DMS79 (cell line): ENCODE results near the gene C5orf34.
"Not testable (repeated sequence)": the region's sequence is repeated elsewhere in the genome, so short reads cannot be mapped to it uniquely, and the experiment has no call there.

ENCODE experiments used
- DNase-seq: peaks from one replicate; lab custom pipeline; 2025; lab: John Stamatoyannopoulos, UW

Gene C5orf34, protein sequence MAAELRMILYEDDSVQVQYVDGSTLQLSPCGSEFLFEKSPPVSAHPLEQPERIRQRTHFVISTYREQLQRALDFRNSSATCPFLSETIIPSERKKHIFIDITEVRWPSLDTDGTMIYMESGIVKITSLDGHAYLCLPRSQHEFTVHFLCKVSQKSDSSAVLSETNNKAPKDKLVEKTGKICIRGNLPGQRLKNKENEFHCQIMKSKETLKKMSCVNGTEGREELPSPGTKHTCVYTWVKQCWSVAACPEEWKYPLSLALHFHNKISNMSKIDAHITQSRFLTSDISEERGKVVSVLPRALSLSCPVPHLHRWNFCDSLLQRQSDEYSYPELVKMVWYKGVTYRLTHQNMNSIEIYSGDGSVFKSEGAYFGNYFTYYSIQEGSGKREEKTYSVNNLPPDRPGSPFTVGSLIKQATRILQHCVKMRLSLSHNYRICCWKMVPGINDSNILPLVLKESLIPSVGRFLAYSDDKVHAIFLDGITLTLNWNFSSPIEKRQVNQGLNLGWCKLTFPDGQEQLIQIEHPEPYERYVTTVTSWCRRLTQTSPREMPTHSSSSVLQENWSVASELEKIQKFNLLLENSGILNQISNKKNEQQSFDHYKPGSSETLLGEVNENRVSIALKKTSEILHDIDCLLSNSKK

DNA sequence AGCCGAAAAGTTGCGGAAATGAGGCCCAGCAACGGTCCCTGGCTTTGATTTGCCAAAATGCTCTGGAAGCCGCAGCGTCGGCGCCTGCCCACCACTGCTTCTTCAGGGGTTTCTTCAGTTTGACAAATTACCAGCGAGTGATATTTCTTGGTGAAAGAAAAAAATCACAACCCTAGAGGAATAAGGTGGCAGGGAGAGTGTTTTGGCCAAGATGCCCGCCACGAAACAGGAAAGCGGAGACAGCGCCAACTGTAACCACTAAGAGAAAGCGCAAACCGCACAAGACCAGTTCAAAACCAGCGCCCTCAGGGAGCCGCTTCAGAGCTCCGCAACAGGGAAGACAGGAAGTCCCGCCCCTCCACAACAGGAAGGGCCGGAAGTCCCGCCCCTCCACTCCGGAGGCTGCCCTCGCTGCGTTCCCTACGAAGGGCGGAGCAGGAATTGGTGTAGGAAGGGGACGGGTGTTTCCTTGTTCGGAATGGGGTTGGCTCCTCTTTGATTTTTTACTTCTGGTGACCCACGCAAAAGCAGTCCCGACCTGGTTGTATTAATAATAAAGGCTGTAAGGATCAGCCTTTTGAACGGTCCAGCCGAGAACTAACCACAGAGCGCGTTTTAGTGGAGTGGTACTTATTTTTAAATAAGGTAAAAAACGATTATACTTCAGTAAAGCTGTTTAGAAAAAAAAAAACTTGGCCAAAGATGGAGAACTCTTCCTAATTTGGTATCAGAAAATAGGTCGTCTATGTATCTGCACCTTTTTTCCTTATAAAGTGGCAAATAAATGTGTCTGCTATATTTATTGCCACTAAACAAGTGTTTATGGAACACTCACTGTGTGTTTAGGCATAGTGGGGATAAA, at the start of gene C5orf34:
Gene C5orf34 (minus strand): TSS at position 333 of the 862 bp plus-strand sequence. CDS start 5,809 bp downstream, outside the sequence.
- peak; percentile 92 for DNase-seq

DNA sequence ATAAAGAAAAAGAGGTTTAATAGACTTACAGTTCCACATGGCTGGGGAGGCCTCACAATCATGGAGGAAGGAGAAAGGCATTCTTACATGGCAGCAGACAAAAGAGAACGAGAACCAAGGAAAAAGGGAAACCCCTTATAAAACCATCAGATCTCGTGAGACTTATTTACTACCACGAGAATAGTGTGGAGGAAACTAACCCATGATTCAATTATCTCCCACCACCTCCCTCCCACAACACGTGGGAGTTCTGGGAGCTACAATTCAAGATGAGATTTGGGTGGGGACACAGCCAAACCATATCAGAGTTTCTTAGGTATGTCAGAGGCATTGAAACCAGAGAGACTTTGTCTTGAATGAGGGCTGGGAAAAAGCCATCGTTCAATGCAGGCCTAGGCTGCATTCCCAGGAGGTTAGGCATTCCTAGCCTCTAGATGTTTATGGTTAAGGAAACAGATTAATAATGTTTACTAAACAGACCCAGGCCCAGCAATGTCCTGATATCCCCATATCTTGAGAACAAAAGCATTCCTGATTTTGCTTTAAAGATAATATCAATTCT, 49.4 kb upstream of the C5orf34 start:
- no peak for DNase-seq

DNA sequence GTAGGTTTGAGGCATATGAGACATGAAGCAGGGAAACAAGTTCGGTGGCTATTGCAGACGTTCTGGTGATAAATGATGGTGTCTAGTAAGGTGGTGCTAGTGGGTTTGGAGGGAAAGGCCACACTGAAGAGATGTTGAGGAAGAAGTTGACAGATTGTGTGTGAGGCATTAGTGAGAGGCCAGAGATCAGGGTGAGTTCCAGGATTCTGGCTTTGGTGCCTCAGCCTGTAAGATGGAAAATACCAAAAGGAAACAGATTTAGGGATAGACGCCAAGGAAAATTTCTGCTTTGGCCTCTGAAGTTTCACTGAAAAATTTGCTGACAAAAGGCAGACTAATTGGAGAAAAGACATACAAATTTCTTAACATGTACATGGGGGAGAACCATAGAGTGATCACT, 48.4 kb upstream of the C5orf34 start:
- no peak for DNase-seq

DNA sequence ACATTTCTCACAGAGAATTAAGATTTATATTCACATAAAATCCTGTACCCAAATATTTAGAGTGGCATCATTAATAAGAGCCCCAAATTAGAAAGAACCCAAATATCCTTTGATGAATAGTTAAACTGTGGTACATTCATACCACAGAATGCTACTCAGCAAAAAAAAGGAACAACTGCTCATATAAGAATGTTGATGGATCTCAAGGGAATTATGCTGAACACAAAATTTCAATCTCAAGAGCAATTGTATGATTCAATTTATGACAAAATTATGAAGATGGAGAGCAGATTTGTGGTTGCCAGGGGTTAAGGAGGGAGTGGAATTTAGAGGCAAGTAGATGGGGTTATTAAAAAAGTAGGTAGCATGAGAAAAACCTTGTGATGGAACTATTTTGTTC, 46.4 kb upstream of the C5orf34 start:
- DNase-seq: no peak

DNA sequence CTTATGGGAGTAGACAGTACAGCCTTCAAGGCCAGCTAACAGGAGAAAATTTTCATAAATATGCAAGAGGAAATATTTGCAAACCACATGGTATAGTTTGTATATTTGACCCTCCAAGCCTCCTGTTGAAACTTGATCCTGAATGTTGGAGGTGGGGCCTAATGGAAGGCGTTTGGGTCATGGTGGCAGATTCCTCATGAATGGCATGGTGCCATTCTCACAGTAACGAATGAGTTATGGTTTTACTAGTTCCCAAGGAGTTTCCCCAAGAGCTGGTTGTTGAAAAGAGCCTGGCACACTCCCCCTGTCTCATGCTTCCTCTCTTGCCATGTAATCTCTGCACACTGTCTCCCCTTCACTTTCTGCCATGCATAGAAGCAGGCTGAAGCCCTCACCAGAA, 45.2 kb upstream of the C5orf34 start:
- DNase-seq: no peak

DNA sequence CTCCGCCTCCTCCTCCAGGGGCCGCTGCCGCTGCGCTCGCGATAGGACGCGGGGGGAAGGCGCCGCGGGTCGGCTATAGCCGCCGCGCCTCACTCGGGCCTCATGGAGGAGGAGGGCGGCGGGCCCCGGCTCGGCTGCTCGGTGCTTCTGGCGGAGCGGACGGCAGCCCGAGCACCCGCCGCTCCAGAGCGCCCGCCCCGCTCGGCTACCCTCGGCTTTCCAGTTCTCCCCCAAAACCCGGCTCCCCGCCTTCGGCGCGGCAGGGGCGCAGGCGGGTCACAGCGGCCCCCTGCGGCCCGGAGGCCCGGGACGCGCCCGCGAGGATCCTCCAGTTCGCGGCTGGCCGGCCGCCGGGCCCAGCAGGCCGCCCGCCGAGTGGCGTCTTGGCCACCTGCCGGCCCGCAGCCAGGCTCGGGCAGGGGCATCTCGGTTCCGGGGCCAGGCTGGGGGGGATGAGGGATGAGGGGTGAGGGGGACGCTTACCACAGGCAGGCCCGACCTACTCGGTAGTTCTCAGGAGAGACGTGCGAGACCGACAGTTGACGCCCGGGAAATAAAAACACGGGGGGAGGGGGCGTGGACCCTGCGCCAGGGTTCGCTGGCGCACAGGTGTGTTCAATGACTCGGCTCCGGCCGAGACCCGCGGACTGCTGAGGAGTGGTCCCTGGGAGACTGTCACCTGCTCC, 42.1 kb upstream of the C5orf34 start, which contains the start of gene PAIP1:
Gene PAIP1 (minus strand): TSS at position 221 of the 686 bp plus-strand sequence. CDS start 231 bp downstream, outside the sequence.
- peak; percentile 32 for DNase-seq

DNA sequence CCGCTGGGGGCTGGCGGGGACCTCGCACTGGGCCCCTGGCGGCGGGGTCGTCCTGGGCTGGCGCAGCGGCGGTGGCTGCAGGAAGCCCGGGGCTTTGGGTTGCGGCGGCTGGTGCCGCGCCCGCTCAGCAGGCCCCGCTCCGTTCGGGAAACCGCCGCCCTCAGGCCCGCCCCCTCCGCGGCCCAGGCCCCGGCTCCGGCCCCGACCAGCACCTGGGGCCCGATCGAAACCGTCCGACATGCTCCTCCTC, 41.6 kb upstream of the C5orf34 start:
- DNase-seq: not testable (repeated sequence)

DNA sequence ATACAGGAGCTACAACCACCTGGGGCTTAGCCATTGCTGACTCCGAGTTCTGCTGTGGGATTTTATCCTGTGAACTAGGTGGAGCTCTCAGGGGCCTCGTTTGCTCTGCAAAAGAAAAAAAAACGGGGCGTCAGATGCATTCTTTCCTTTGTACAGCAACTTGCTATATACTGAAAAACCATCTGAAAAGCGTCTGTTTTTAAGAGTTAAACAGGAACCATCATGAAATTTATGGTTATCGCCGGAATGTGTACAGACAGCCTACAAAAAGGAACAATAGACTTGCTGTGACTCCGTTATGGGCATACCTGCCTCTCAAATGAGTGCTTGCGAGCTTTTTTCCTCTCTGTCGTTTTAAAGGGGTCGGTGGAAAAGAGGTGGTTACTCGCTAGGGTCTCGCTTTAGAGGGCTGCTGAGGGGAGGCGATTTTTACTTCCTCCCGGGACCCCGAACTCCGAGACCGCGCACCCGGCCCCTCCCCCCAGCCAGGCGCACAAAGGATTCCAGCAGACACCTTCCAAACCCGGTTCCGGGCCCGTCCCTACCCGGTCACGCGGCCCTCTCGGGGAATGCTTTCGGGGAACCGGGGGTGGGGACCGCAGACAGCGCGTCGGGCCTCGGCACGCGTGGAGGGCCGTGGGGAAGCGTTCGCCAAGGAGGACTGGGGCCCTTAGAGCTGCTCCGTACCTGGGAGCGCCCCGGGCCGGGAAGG, 41.1 kb upstream of the C5orf34 start:
- no peak for DNase-seq

DNA sequence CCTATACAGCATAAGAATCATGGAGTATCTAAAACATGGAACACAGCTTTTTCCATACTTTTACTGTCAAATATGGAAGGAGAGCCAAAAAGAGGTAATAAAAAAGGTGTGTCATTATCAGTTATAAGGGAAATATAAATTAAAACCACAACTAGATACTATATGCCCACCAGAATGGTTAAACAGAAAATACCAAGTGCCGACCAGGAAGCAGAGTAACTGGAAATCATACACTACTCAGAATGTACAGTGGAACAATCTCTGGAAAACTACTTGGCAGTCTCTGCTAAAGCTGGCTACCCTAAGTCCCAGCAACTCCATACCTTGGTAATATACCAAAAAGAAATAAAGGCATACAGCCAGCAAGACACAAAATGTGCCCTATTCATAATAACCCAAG, 39.5 kb upstream of the C5orf34 start:
- DNase-seq: no peak

DNA sequence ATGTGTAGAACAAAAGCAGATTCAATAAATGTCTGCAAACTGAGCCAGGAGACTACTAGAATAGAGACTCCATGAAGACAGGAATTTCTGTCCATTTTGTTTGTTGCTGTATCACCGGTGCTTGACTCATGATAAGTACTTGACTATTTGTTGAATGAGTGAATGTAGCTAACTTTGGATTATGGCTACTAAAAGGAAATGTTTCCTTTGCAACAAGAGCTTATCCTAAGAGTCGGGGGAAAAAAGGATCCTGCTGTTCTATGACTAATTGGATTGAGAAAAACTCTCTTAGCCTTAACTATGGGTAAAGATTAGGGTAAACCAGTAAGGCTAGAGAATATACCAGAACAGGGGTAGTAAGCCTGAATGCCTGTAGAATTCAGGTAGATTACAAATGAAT, 38.4 kb upstream of the C5orf34 start:
- no peak for DNase-seq

DNA sequence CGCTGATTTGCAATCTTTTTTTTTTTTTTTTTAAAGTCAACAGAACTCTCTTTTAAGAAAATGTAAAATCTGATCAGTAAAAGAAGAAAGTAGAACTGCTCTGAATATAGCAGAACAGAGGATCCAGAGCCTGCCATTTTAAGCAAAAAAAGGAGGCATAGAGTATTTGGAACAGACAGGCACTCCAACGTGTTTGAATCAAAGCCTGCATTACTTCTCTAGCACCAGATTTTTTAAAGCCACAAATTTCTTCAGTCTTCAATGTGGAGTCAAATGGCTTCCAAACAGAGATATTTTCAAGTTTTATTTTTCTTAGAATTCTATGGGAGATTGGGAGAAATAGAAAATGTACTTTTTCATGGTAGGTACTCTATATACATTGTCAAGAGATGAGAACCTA, 36.8 kb upstream of the C5orf34 start:
- no peak for DNase-seq

DNA sequence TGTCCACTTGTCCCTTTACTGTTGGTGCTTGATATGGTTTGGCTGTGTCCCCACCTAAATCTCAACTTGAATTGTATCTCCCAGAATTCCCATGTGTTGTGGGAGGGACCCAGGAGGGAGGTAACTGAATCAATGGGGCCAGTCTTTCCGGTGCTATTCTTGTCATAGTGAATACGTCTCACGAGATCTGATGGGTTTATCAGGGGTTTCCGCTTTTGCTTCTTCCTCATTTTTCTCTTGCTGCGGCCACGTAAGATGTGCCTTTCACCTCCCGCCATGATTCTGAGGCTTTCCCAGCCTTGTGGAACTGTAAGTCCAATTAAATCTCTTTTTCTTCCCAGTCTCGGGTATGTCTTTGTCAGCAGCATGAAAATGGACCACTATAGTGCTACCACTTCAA, 34.3 kb upstream of the C5orf34 start:
- DNase-seq: not testable (repeated sequence)

DNA sequence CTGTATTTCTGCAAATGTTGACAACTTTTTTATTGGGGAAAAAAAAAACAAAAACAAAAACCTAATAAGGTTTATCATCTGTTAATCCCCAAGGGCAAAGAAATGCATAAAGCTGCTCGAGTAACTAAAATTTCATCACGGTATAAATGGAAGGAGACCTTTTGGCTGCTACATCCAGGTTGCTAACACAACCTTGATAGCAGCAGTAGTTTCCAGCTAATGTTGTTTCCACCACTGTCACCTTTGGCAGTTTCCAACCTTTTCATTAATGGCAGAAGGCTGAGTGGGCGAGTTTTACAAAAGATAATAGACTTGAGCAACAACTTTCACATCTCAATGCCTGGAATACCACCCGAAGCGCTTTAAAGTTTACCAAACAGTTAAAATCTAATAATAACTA, 33.4 kb upstream of the C5orf34 start:
- DNase-seq: no peak

DNA sequence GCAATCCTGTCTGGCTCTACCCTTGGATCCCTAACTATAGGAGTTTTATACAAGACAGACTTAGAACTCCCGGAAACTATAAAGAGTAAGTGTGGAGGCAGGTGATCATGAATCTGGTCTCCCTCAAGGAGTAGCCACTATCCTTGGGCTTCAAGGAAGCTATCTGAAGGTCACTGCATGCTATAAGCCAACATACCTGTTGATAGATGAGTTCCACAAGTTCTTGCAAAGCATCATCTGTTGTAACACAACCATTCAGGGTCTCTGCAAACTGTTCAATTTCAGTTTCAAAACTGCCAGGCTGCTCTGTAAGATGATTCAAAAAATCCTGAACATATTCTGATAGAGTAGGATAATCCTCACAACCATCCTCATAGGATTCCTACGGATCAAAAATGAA, 32.6 kb upstream of the C5orf34 start:
- no peak for DNase-seq

DNA sequence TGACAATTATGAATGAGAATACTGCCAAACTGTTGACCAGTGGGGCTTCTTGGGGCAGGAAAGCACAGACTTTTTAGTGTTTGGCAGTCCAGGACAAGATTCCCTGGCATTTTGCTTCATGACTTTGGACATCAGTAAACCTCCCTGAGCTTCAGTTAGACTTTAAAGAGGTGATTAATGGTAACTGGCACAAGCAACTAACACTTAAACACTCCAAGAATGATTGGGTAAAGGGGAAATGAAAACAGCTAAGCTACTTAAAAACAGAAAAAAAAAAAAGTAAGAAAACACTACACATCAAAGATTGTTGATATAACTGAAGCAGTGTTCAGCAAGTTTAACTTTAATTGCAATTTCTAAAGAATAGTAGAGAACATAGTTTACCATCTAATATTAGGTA, 28.5 kb upstream of the C5orf34 start:
- peak; percentile 2 for DNase-seq

DNA sequence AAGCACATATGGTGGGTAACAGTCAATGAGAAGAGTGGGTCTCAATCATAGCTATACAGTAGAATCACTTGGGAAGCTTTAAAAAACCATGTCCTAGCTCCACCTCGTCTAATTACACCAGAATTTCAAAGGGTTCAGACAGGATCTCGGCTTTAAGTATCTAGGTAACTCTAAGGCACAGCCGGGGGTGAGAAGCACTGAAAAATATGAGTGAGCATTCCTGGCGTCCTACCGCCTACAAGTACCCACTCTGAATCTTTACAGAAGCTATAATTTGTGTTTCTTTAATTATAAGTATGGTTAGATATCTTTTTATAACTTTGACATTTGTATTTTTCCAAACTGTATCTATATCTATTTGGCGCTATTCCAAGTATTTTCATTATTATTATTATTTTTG, 25.8 kb upstream of the C5orf34 start:
- no peak for DNase-seq

DNA sequence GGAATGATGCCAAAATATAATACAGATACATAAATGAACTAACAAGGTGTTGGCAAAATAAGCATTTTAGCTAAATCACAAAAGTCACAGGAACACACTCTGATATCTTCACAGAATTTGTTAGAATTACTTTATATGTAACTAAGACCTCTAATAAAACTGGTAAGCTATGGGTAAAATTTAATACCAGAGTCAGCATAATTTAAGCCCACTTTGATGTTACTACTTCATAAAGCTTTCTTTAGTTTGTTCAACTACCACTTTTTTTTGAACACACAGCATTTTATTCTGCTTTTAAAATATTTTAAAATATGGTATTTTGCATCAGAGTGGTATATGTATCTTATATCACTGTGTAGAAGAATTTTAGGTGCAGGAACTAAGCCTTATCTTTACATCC, 22.0 kb upstream of the C5orf34 start:
- no peak for DNase-seq

DNA sequence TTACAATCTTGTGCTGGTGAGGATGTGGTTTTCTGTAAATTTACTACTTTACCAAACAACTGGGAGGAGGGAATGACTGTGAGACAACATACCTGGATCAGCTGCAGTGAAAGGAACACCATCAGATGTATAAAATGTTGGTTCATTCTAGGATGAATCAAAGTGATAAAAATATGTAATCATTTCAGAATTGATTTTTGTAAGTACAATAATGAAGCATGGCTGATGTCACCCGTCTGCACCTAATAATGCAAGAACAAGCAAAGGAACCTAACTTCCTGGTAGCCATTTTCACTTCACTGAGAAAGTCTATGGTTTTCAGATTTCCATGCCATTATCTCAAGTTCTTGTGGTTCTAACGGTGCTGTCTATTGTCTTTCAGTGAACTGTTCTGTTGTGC, 18.7 kb upstream of the C5orf34 start:
- no peak for DNase-seq

DNA sequence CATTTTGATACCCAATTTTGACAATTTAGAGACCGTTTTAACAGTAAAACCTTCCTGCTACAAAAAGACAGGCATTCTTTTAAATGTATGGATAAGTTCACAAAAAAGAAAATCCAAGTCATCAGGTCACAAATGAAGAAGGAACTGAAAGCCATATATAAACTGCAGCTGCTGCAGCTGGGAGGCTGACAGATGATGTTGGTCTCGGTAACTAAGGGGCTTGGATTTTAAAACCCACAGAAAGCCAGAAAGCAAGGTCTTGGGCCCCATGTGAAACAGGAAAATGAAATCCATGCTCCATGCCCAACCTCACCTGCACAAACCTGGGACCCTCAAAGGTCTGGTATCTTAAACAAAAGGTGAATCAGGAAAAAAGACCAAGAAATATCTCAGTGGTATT, 15.7 kb upstream of the C5orf34 start:
- no peak for DNase-seq

DNA sequence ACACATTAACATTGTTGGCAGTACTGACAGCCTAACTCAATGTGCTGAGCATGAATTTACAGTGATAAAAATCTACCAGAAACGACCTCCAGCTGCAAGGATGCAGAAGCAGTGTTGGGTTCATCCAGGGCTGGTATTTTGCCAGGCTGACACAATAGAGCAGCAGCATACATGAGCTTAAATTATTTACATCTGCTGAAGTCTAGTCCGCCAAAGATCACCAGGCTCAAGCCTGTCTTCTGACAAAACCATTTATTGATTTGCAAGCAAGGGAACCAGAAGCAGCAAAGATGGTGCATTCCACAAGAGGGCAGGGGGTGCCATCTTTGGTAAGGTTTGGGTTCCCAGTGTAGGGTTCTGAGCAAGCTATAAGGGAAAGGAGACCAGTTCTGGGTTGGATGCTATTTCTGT, 8.7 kb upstream of the C5orf34 start:
- DNase-seq: no peak

DNA sequence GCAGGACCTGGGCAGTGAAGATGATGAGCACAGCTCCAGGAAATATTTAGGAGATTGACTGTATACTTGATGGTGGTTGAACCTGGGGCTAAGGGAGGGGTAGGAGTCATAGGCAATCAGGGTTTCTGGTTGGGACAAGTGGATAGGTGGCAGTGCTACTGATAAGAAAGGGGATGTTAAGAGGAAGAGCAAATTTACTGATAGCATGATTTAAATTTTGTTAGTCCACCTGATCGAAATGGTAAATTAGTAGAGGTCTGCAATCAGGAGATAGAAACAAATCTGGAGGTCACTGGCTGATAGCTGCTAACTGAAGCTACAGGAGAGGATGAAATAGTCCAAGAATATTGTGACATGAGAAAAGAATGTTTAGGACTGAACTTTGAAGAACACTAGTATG, 5.7 kb upstream of the C5orf34 start:
- no peak for DNase-seq
